ENCODE results near the gene ARL16. TPM values are rescaled to one million over a fixed set of nuclear protein-coding genes. Genes with fewer than 3 reads are reported as not detected.

ARL16 gene, protein sequence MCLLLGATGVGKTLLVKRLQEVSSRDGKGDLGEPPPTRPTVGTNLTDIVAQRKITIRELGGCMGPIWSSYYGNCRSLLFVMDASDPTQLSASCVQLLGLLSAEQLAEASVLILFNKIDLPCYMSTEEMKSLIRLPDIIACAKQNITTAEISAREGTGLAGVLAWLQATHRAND
- 10 to 100 TPM; 34.9 to 44.2 (median 37.5) TPM for total RNA-seq

GRCh38 chr17:81683584-81684441 lies at the start of gene ARL16, which contains the start of gene HGS:
Gene ARL16, minus strand, starts transcription at chr17:81683797. Its CDS starts 44 bp downstream, at chr17:81683753.
Gene HGS, plus strand, starts transcription at chr17:81684011. Its CDS starts 56 bp downstream, at chr17:81684067.
- DNase-seq (ENCODE audit: low spot score in 2 of 2): peak; percentile 98 to 99
- Histone ChIP-seq H3K36me3 (no peaks in the 10 kb centered on the region), H3K27me3 (no peaks in the 10 kb centered on the region), H3K4me1 (peaks cover 14 to 28% of the 10 kb centered on the region in 2 donors), H3K9me3 (no peaks in the 10 kb centered on the region), H3K4me3 (peak within 1 kb of the TSS; percentile 73 to 100 (median 83)), H3K27ac (peak within 1 kb of the TSS; percentile 88 to 89)
- no peak for TF ChIP-seq CTCF (IDR thresholded peaks at IDR 0.05)
- peak; percentile 63 to 72 (median 66) for TF ChIP-seq POLR2AphosphoS5 (IDR thresholded peaks at IDR 0.05)
- intact Hi-C loops (cut with DNase I; ENCODE audit: low total_unique reads): no loop called here

- peaks cover 0 to 3% of the 10 kb centered on the region in 2 donors for H3K27me3 ChIP-seq
- no peak overlapping the region for H3K4me3 ChIP-seq
- no peaks in the 10 kb centered on the region for H3K36me3 ChIP-seq
- H3K27ac ChIP-seq: peak overlapping the region; percentile 71 to 80
- H3K4me1 ChIP-seq: peaks cover 0 to 12% of the 10 kb centered on the region in 2 donors
- intact Hi-C loops (cut with DNase I; ENCODE audit: low total_unique reads): no loop called here
- peak; percentile 49 to 73 for DNase-seq (ENCODE audit: low spot score in 2 of 2)
- no peaks in the 10 kb centered on the region for H3K9me3 ChIP-seq
- no peak for TF ChIP-seq CTCF (IDR thresholded peaks at IDR 0.05)
- TF ChIP-seq POLR2AphosphoS5 (IDR thresholded peaks at IDR 0.05): peak in 2 of 3 donors; percentile 41 to 50
- no peak for TF ChIP-seq POLR2A (IDR thresholded peaks at IDR 0.05)
Observed at GRCh38 chr17:81727324-81728031, 43.9 kb upstream of the ARL16 start.

- TF ChIP-seq POLR2AphosphoS5 (IDR thresholded peaks at IDR 0.05): no peak
- no peak for TF ChIP-seq POLR2A (IDR thresholded peaks at IDR 0.05)
- no peak for TF ChIP-seq CTCF (IDR thresholded peaks at IDR 0.05)
- Histone ChIP-seq H3K27me3 (no peaks in the 10 kb centered on the region), H3K4me3 (no peak overlapping the region), H3K9me3 (no peaks in the 10 kb centered on the region), H3K36me3 (no peaks in the 10 kb centered on the region), H3K4me1 (peaks cover 0 to 12% of the 10 kb centered on the region in 2 donors), H3K27ac (peak overlapping the region; percentile 23 to 56)
- peak; percentile 70 to 78 for DNase-seq (ENCODE audit: low spot score in 2 of 2)
- intact Hi-C loops (cut with DNase I; ENCODE audit: low total_unique reads): no loop called here
Observed at GRCh38 chr17:81726004-81726403, 42.4 kb upstream of the ARL16 start.

GRCh38 chr17:81725439-81725838 lies 41.8 kb upstream of the ARL16 start:
- Histone ChIP-seq H3K4me1 (peaks cover 0 to 12% of the 10 kb centered on the region in 2 donors), H3K36me3 (no peaks in the 10 kb centered on the region), H3K9me3 (no peaks in the 10 kb centered on the region), H3K4me3 (no peak overlapping the region), H3K27ac (no peak overlapping the region), H3K27me3 (no peaks in the 10 kb centered on the region)
- intact Hi-C loops (cut with DNase I; ENCODE audit: low total_unique reads): no loop called here
- TF ChIP-seq POLR2AphosphoS5 (IDR thresholded peaks at IDR 0.05): no peak
- no peak for TF ChIP-seq CTCF (IDR thresholded peaks at IDR 0.05)
- TF ChIP-seq POLR2A (IDR thresholded peaks at IDR 0.05): no peak
- no peak for DNase-seq (ENCODE audit: low spot score in 2 of 2)
